NCI-H69 (cell line): ENCODE results near the gene QKI.
"Not testable (repeated sequence)": the region's sequence is repeated elsewhere in the genome, so short reads cannot be mapped to it uniquely, and the experiment has no call there.

Source experiments
- DNase-seq: peaks from one replicate; lab custom pipeline; 2025; lab: John Stamatoyannopoulos, UW

The QKI gene

DNA sequence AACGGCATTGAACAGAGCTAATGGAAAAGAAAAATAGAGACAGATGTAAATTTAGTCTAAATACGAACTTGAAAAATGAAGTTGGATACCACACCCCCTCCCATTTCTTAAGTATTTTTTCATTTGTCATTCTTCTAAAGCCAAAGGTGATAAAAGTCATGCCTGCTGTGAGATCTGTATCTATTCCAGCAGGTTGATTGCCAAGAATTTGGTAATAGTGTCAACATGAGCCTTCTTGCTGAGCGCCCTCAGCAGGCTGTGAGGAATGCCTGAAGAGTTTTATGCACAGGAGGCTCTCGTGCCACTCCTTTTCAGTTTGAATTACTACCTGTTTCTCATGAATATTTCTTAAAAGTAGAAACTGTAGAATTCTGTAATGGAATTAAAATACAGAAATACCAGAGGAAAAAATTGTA lies 165.4 kb downstream of the QKI start:
- peak; percentile 43 for DNase-seq

DNA sequence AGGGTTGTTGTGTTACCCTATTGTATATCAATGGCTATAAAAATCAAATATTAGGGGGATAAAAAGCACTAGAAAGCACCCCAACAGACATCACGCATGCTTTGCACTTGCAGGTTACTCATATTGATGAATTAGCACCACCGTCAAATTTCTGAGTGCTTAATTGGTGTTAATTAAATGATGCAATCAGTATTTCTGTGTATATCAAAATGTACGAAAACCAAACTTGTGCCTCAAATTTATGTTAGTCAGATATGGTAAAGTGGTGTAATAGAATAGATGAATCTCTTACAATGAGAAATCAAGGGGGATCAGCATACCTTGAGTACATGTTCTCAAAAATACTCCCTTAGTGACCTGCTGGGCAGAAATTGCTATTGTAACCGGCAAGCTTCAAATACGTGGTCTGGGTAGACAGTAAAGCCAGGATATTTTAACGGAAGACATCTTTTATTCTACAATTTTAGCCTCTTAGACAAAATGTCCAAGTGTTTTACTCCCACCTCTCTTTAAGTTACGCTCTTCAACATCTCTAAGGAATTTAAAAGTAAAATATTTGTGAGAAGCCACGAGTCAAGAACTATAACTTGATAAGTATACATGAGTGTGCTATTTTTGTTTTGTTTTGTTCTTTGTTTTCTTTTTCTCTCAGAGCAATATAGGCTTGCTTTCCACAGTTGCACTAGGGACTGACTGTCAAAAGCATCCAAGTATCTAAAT lies 166.0 kb downstream of the QKI start:
- no peak for DNase-seq

DNA sequence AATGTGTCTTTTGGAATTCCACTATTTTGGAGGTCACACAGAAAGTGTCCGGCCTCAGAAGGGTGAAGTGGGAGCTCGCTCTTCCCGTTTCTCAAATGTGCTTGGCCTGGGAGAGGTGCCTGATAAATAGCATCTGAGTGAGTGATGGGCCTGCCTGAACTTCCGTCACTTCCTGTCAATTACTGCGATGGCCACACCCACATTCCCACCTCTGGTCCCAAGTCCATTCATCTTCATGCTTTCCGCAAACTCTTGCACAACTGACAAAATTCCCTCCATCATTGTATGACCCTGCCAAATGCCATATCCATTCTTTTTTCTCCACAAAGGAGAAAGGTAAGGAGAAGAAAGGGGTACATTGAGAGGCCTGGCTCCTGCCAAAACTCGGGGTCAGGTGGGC lies 169.0 kb downstream of the QKI start:
- no peak for DNase-seq

DNA sequence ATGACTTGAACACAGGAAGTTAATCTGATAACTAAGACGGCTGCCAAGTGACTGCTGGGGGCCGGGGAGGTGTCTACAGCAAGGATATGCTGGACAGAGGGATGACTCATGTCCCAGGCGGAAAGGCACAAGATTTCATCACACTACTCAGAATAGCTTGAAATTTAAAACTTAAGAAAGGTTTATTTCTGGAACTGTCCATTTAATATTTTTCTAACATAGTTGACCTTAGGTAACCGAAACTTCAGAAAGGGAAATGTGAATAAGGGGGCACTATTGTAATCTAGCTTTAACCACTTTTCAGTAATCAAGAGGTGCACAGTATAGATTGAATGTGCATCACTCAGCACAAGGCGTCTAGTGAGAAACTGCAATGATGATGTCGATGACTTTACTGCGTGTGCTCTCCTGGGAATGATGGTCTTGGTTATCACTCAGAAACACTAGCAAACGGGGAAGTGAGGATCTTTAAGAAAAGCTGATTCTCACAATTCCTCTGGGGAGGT lies 171.5 kb downstream of the QKI start:
- no peak for DNase-seq

DNA sequence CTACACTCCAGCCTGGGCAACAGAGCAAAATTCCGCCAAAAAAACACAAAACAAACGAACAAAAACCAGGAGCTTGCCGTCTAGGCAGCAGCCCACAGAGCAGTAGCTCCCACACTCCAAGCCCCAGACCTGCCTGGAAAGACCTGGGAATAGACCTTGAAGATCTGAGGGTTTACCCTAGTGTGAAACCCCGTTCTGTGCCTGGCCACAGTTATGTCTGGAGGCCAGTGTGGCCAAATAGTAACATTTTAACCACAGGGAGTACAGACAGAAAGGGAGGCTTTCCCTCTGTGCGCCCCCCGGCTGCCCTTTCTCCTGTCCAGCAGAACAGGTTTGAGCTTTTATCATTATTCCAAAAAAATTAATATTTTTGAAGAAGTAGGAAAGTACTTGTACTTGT lies 172.4 kb downstream of the QKI start:
- DNase-seq: no peak

DNA sequence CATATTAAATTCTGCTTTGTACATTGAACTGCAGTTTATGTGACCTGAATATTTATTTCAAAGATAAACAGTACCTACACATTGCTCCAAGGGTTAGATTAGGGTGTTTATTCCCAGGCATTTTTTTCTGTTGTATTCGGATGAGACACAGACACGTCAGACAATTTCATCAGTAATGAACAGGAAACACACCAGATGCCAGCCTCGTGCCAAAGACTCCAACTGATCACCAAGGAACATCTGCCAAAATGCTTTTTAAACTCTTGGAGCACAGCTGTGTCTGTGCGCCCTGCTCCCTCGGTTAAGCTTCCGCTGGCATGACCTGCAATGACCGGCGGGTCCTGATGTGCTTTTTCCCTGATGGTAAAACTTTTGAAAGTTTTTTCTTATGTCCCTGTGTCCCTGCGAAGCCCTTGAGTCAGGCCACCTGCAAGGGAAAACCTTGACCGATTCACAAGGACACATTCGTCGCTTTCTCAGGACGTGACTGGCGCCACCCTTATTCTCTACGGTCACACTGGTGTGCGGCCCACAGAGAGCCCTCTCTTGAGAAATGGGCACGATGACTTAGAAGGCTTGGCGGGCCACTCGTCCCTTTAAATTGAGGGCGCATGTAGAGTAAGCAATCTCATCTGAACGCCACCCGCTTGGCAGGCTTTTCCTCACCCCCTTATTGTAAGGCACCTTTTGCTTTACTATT lies 173.9 kb downstream of the QKI start:
- no peak for DNase-seq

DNA sequence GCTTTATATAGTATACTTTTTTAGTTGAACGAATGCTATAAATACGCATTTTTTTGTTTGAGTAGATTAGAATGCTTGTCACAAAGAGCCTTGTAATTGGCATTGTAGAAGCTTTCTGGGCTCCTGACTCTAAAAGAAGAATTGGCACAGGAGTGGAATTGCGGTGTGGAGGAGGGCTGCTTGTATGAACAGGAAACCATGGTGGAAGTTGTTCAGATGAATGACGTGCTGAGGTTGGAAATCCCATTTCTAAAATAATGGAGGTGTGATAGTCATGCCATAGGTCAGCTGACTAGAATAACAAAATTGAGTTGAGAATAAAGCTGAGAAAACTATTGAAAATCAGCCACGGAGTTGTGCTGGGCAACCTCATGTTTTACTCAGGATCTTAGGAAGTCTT lies 174.9 kb downstream of the QKI start:
- DNase-seq: no peak

DNA sequence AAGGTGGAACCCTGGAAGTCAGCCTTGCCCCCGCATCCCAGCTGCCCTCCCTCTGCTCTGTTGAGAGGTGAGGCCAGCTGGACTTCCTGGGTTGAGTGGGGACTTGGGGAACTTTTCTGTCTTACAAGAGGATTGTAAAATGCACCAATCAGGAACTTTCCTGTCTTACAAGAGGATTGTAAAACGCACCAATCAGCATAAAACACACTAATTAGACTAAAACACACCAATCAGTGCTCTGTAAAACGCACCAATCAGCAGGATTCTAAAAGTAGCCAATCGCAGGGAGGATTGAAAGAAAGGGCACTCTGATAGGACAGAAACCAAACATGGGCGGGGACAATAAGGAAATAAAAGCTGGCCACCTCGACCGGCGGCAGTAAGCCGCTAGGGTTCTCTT lies 175.6 kb downstream of the QKI start:
- not testable (repeated sequence) for DNase-seq

DNA sequence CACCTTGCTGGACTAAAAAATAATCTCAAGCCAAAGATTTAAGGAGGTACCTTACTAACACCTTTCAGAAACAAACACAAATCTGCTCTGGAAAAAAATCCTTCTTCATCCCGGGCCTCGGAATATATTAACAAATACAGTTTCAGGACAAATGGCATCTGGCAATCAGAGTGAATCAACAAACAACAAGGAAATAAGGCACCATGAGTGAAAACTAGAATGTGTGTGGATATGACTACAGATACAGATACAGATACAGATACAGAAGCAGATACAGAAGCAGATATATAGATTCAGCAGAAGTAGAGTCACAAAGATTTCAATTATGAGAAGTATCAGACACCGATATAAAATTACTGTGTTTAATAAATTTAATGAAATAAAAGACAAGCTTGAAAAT lies 178.4 kb downstream of the QKI start:
- DNase-seq: no peak

DNA sequence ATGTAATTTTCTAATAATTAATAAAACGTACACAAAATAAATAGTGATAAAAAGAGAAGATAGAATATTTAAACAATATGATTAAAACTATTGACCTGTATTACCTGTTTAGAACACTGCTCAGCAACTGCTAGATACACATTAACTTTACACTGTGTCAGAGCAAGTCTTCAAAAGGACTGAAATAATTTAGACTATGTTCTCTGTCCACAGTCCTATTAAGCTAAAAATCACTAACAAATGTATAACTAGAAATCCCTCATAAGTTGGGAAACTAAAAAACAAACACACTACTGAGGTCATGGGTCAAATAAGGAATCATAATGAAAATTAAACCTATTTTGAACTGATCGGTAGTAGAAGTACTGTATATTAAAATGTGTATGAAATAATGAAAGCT lies 181.7 kb downstream of the QKI start:
- DNase-seq: no peak

DNA sequence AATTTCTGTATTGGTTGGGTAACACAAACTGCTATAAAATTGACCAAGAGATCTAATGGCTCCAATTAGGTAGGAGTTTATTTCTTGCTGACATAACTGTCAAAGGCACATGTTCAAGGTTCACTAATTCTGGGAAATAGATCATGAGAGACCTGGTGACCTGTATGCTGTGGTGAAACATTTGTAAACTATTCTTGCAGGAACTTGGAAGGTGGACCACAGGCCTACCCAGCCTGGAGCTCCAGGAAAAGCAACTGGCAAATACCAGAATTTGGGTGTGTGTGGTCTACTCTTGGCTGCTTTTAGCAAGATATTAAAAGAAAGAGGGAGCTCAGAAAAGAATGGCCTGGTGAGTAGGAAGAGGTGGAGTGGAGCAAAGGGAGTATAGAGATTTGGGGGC lies 184.6 kb downstream of the QKI start:
- DNase-seq: no peak

DNA sequence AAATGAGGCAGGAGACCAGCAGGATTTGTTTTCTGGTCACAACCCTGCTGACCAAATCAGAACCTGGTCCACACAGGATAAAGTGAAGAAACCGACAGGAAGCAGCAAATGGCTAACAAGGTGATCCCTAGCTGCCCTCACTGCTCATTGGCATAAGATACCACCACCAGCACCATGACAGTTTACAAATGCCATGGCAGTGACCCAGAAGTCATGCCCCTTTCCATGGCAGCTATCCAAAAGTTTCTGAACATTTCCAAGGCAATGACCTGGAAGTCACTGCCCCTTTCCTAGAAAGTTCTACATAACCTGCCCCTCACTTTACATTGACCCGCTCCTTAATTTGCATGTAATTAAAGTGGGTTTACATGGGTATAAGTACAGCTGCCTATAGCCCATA lies 185.2 kb downstream of the QKI start:
- DNase-seq: no peak

DNA sequence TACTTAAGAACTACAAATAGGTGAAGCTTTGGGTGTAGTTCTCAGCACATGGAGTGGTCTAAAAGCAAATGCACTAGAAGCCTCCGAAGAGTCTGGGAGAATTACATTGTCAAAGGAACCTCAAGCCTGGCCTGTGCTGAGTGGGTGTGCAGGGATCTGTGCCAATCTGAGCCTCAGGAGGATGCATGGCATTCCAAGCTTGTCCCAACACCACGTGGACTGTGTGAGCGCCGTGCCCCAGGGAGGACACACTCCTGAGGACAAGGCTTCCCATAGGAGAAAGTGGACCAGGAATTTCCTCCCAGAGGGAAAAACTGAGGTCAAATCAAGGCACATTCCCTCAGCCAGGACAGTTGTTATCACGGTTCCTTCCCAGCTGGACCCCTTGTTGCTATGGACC lies 185.8 kb downstream of the QKI start:
- DNase-seq: no peak

DNA sequence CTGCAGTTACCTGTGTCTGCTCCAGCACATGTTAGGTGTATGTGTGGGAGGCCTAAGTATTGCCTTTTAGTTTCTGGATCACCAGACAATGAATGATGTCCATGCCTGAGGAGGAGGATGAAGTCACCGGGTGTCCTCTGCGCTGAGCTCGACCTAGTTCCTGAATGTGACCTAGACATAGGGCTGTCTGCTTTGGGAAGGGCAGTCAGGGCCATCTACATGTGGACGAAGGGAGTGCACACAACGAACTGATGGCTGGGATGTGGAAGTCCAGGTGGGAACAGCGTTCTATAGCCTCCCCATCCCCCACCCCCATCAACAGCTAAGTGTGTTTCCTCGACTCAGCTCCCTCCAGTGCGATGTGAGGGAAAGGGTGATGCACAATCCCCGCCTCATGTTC lies 186.3 kb downstream of the QKI start:
- DNase-seq: no peak

DNA sequence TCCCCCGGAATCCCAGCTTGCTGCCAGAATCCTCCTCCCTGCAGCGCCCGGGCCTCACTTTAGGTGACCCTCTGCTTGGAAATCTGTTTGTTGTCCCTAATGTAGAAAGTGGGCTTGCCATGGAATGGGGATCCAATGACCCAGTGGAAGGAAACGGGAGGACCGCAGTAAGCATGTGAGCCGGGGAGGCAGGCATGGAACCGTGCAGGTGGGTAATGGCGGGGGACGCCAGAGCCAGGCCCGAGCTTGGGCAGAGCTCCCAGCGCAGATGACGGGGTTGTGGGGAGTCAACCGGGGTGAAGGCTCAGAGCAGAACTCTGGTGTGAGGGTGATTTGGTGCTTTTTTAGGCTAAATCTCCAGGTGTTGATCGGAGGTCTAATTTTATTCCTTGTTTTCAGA lies 188.3 kb downstream of the QKI start:
- DNase-seq: no peak

DNA sequence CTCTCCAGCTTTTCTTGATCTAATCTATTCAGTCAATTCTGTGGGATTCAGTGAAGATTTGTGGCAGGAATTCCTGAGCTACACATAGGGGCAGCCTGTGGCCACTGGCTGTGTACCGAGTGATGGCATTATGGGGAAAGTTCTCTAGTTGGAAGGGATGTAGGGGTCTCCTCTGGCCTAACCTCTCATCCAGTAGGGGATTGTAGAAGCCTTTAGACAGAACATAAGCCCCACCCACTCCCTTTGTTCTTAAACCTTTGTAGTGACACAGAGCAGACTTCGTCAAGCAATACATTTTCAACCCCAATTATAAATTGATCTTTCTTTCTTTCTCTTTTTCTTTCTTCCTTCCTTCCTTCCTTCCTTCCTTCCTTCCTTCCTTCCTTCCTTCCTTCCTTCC lies 188.9 kb downstream of the QKI start:
- DNase-seq: no peak

DNA sequence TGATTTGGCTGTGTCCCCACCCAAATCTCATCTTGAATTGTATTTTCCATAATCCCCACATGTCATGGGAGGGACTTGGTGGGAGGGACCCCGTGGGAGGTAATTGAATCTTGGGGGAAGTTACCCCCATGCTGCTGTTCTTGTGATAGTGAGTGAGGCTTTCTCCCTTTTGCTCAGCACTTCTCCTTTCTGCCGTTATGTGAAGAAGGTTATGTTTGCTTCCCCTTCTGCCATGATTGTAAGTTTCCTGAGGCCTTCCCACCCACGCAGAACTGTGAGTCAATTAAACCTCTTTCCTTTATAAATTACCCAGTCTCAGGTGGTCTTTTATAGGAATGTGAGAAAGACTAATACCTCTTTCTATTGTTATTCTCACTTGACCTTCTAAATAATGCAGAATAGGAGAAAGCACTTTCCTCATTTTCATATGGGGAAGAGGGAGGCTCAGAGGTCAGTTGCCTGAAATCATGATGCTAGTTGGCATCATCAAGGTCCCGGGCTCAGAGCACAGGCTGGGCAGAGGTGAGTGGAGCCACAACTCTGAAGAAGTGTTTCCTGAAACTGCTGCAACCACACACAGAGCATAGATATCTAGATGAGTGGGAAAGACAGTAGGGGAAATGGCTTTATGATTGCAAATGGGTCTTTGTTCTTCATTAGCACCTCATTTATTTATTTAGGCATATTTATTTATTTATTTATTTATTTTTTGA lies 191.0 kb downstream of the QKI start:
- DNase-seq: no peak

DNA sequence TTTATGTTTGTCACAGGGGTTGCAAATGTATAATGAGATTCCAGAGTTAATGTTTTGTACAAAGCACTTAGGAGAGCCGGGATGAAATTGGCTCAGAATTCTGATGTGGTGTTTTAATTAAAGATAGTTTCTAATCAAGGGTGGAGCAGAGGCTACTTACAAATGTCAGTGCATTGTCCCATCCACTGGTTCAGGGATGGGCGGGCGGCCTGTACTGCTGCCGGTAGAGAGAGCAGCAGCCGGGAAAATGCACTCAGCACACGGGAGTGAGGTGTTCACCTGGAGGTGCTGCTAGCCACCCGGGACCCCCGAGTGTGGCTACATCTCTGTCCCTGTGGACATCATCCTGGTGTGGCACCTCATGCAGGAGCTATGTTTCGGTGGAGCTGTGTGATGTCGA lies 193.3 kb downstream of the QKI start:
- DNase-seq: no peak

DNA sequence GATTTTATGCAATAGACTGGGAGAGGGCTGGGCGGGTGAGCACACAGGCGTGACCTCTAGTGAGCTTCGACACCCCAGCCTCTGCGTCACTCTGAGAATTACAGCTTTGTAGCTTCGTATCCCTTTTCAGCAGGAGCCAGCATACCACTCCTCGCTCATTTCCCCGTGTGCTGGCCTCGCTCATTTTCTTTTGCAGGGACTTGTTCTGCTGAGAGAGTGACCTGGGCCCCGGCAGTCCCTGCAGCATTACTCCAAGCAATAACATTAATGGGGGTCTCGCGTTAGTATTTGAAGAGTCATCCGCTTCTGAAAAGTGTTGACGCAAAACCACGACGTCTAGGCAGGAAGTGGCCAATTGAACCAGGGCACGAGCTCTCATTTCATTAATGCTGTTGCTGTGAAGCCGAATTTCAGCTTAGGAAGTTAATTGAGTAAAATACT lies 193.7 kb downstream of the QKI start:
- DNase-seq: no peak

DNA sequence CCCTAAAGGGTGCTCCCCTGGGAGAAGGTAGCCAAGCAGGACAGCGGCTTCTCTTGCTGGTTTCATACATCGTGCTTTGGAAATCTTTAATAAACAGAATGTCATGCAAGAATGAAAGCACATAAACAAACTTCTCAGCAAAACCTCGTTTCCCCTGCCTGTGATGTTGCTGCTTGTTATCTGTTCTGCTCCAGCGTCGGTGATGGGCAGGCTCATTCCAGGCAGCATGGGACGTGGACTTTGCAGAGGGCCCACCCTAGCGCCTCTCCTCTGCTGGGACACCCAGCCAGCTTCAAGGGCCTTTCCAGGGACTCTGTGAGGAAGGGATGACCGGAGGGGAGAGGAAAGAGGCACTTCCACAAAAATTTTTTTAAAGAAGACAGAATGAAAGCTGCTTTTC lies 197.7 kb downstream of the QKI start:
- DNase-seq: no peak

DNA sequence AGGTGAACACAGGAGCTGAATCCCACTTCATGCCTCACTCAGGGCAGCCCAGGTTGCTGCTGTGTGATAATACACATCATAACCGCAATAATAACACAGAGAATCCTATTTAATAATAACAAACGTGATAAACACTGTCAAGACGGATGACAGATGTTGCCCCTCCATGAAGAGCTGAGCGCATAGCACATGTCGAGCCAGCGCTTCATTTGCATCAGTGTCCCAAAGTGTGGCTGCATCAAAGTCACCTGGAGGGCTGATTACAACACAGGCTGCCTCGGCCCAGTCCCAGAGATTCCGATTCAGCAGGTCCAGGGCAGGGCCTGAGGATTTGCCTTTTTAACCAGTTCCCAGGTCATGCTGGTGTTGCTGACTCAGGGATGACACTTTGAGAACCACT lies 198.5 kb downstream of the QKI start:
- no peak for DNase-seq

DNA sequence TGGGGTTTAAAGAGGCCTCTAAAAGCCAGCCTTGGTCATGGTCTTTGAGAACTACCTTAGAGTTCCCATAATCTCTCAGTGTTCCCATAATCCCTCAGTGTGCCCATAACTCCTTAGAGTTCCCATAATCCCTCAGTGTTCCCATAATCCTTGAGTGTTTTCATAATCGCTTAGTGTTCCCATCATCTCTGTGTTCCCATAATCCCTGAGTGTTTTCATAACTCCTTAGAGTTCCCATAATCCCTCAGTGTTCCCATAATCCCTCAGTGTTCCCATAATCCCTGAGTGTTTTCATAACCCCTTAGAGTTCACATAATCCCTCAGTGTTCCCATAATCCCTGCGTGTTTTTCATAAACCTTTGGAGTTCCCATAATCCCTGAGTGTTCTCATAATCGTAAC lies 199.2 kb downstream of the QKI start:
- no peak for DNase-seq

DNA sequence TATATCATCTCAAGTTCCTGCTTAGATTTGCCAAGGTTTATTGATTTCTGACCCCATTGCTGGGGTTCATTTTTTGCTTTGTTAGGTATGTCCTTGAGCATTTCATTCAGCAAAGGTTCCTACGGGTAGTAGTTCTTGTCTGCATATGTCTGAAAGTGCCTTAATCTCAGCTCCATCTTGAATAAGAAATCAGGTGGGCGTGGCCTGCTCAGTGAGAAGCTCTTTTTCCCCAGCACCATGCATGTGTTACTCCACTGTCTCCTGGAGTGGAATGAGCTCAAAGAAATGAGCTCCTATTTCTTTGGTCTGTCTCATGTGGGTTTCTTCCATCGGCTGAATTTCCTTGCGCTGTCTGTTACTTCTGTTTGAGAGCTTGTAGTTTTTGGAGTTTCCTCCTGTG lies 201.9 kb downstream of the QKI start:
- no peak for DNase-seq
